ENCODE measurements around the gene TLR9.
A peak's percentile ranks its signal among the peaks of the same experiment; 100 is the strongest.

TLR9 gene

GRCh38 chr3:52215351-52215750 is 10.1 kb downstream of the TLR9 start:
- no peak for DNase-seq

GRCh38 chr3:52213901-52214300 is 11.5 kb downstream of the TLR9 start:
- DNase-seq = no peak

DNA sequence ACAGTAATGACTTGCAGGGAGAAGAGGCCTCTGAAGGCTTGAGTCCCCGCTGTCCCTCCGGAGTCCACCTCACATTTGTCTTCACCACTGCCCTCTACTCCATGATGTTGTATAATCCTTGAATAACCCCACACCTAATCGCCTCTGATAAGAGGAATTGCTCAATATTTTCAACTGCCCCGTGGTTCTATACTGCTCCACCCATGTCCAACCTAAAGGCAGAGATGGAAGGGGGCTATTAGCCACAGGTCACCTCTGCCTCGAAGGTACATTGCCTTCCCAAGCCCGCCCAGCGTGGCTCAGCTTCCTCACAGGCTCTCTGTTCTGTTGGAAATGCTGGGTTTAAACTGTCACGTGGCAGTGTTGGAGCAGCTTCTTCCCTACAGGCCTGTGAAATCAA is 12.4 kb downstream of the TLR9 start:
- DNase-seq = no peak

DNA sequence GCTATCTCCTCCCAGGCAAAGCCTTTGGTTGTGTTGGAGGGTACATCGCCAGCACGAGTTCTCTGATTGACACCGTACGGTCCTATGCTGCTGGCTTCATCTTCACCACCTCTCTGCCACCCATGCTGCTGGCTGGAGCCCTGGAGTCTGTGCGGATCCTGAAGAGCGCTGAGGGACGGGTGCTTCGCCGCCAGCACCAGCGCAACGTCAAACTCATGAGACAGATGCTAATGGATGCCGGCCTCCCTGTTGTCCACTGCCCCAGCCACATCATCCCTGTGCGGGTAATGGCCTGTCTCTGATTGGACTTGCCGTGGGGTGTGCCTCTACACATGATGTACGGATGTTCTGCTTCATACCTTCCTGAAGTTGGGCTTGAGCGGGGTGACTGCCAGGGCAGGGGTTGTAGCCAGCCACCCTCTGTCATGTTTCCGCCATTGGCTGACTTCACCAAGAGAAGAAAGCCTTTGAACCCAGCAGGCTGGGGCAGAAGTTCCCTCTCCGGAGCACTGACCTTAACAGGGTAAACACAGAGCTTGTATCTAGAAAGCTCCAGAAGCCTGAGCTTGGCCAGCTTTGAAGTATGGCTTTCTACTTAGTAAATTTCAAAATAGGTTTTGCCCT is 14.1 kb downstream of the TLR9 start:
- no peak for DNase-seq

DNA sequence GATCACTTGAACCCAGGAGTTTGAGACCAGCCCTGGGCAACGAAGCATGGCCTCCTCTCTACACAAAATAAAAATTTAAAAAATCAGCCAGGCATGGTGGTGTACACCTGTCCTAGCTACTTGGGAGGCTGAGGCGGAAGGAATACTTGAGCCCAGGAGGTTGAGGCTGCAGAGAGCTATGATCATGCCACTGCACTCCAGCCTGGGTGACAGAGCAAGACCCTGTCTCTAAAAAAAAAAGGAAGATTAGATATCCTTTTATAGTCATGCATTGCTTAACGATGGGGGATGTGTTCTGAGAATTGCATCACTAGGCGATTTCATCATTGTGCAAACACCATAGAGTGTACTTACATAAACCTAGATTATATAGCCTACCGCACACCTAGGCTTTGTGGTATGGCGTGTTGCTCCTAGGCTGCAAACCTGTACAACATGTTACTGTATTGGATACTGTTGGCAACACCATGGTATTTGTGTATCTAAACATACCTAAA is 14.8 kb downstream of the TLR9 start:
- no peak for DNase-seq

GRCh38 chr3:52210037-52210436 is 15.4 kb downstream of the TLR9 start:
- DNase-seq = no peak

- DNase-seq = no peak
Measured at GRCh38 chr3:52208556-52208955, 16.9 kb downstream of the TLR9 start.

- DNase-seq = no peak
Measured at GRCh38 chr3:52205727-52206372, 19.6 kb downstream of the TLR9 start.

GRCh38 chr3:52204337-52205073 is 20.9 kb downstream of the TLR9 start:
- DNase-seq = no peak

DNA sequence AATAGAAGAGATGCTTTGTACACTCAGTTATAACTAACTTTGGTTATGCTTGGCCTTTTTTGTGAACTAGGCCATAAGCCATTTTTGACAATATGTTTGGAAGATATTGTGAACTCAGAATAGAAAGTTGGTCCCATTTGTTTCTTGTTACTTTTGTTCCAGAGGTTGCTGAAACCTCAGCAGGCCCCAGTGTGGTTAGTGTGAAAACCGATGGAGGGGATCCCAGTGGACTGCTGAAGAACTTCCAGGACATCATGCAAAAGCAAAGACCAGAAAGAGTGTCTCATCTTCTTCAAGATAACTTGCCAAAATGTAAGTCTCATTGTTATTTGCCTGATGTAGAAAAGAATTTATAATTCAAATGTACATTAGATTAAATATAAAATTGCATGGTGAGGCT is 21.7 kb downstream of the TLR9 start:
- no peak for DNase-seq

DNA sequence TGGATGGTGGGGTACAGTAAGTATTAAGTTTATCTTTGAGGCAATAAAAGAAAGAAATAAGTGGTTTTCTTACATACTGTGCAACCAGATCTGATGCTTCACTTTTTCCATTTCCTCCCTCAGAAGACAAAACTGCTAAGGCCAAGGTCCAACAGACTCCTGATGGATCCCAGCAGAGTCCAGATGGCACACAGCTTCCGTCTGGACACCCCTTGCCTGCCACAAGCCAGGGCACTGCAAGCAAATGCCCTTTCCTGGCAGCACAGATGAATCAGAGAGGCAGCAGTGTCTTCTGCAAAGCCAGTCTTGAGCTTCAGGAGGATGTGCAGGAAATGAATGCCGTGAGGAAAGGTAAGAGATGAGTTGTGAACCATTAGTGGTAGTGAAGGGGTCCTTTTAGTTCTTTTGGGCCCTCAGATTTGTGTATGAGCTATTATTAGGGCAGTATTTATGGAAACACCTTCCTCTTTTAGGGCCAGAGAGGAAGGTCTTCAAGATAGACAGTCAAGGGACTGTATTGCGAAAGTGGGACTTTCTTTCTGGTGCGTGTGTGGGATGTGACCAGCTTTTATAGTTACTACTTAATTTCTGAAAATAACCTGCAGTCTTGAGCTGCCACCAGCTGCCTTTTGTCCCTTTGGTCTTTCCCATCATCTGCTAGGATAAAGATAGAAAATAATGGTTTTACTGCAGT is 22.9 kb downstream of the TLR9 start:
- no peak for DNase-seq

- no peak for DNase-seq
Measured at GRCh38 chr3:52200981-52201679, 24.3 kb downstream of the TLR9 start.

GRCh38 chr3:52198643-52199608 is 26.5 kb downstream of the TLR9 start:
- DNase-seq = no peak

DNA sequence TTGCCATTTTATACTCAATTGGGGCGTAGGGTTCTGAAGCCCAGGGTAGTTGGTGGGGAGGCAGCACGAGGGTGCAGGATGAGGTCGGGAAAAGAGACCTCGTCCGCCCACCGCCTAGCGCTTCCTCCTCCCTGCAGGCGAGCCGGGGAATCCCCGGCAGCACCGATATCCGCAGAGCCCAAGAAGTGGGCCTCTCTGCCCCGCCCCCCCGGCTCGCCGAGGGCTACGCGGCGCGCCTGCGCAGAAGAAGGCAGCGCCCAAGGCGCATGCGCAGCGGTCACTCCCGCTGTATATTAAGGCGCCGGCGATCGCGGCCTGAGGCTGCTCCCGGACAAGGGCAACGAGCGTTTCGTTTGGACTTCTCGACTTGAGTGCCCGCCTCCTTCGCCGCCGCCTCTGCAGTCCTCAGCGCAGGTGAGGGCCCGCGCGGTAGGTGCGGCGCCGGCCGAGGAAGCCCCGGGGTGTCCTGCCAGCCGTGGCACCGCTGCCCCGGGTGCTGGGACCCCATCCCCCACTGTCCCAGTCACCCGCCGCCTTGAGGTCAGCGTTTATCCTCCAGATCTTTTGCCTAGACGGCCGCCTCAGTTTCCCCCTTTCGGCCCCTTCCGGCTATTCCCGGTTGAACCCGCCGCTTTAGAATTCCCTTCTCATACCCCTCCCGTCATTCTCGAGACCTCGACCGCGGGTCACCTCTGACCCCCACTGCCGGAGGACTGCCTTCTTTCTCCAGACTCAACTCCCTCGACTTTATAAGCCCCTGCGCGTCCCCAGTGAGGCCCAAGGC is 27.4 kb downstream of the TLR9 start, which contains the start of gene ALAS1:
Gene ALAS1 (plus strand): TSS at position 319 of the 784 bp plus-strand sequence. CDS start 1,082 bp downstream, outside the sequence.
- peak; percentile 91 for DNase-seq

DNA sequence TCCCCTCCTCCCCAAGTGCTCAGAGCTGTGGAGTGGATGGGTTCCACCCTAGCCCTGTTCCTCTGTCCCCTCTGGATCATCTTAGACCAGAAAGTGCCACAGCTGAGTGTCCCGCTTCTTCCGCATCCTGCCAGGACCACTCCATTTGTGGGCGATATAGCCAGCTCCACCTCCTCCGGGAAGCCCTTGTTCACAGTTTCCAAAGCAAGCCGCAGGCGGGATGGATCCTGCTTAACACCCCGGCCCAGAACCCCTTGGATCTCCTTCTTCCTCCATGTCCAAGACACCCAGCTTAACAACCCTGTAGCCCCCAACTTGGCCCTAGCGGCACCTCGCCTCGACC is 28.0 kb downstream of the TLR9 start:
- no peak for DNase-seq

- no peak for DNase-seq
Measured at GRCh38 chr3:52196977-52197376, 28.5 kb downstream of the TLR9 start.

GRCh38 chr3:52195823-52196331 is 29.6 kb downstream of the TLR9 start:
- DNase-seq = no peak

DNA sequence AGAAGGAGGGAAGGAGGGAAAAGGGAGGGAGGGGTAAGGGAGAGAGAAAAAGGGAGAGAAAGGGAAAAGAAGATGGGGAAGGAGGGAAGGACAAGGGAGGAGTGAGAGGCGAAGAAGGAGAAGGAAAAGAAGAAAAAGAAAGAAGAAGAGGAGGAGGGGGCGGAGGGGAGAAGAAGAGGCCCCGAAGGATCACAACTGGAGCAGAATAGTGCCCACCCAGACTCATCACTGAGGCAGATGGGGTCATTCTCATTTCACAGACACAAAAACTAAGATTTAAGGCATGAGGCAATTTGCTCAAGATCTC is 30.2 kb downstream of the TLR9 start:
- no peak for DNase-seq

- no peak for DNase-seq
Measured at GRCh38 chr3:52194485-52195290, 30.8 kb downstream of the TLR9 start.

GRCh38 chr3:52193065-52193464 is 32.4 kb downstream of the TLR9 start:
- no peak for DNase-seq

Measured in activated CD4-positive, alpha-beta T cell treated with anti-CD3 and anti-CD28 coated beads for 1 hour (primary cell).